Stimulated activated CD4-positive, alpha-beta T cell treated with anti-CD3 and anti-CD28 coated beads, TNF-alpha, amount 100 ng/mL, for 48 hours (primary cell): ENCODE results near the gene CCDC51.
"Not testable (repeated sequence)": the region's sequence is repeated elsewhere in the genome, so short reads cannot be mapped to it uniquely, and the experiment has no call there.

ENCODE experiments used
- DNase-seq, 3 donors: peaks; one replicate each; pipeline ENCODE4 v3.0.0-alpha.2; 2020; ENCODE audit warnings: low read depth in 3 of 3

Gene CCDC51

DNA sequence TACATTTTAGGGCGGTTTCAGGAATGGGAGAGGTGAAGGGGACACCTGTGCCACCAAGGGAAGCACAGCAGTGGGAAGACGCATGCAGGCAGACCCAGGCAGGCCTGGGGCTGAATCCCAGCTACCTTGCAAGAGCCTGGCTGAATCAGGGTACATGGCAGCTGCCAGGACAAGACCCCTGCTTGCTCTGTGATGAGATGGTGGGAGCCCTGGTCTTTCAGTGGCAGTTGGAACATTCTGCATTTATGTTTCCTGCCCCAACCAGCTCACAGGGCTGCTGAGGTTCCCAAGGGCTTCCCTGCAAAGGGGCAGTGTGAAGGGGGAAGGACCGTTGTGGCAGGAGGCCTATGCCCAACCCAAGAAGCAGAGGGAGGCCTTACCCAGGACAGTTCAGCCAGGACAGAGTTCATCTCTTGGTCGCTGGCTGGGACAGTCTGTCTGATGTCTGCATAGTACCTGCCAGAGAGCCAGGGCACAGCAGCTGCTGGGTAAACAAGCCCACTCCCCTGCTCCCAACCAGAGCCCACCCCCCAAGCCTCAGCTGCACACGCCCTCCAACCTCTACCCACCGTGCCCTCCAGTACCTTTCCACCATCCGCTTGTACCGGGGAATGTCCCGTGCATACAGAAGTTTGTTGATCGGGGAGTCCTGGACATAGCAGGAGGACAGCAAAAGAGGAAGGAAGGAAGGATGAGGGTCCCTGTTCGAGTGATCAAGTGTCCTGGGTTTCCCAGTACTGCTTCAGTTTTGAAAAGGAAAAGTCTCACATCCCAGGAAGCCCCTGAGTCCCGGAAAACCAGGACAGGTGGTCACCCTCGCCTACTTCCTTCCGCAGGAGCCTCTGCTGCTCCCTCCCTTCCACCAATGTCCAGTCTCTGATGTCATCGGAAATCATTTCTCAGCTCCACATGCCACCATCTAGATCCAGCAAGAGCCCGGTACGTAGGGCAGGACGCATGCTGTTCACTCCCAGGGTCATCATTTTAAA is 33.2 kb downstream of the CCDC51 start:
- no peak for DNase-seq

DNA sequence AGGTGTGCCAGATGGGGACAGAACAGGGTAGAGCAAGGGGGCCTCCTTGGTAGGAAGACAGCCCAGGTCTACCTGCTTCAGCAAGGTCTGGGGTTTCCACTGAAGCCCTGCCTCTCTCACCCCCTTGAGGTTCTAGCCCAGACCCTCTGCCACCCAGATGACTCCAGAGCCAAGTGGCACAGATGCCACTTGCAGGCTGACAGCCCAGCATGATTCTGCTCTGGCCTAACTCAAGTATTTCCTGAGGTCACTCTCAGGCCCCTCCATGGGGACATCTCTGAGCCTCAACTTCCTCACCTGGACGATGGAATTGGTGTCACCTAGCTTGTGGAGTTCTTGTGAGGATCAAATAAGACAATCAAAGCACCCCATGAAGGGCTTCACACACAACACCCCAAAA is 33.9 kb downstream of the CCDC51 start:
- DNase-seq, result no peak

DNA sequence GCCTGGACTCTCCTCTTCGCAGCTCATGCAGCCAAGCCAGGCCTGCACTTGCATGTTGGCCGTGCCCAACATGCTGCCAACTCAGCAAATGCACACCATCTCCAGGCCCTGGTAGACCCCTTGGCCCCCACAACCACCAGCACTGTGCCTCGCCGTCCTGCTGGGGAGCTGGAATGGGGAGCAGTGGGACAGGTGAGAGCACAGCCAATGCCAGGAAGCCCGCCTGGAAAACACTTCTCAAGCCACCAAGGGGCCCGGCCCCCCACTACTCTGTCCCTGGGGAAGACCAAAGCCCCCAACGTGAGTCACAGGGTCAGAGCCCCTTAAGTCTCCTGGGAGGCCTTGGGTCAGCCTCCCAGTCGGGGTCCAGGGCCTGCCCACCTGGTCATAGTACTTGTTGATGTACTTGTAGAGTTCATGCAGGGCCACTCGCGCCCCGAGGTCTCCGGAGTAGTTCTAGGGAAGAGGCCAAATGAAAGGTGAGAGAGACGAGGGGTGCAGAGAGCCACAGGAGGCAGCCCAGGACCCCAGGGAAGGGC is 34.5 kb downstream of the CCDC51 start:
- DNase-seq, result no peak

DNA sequence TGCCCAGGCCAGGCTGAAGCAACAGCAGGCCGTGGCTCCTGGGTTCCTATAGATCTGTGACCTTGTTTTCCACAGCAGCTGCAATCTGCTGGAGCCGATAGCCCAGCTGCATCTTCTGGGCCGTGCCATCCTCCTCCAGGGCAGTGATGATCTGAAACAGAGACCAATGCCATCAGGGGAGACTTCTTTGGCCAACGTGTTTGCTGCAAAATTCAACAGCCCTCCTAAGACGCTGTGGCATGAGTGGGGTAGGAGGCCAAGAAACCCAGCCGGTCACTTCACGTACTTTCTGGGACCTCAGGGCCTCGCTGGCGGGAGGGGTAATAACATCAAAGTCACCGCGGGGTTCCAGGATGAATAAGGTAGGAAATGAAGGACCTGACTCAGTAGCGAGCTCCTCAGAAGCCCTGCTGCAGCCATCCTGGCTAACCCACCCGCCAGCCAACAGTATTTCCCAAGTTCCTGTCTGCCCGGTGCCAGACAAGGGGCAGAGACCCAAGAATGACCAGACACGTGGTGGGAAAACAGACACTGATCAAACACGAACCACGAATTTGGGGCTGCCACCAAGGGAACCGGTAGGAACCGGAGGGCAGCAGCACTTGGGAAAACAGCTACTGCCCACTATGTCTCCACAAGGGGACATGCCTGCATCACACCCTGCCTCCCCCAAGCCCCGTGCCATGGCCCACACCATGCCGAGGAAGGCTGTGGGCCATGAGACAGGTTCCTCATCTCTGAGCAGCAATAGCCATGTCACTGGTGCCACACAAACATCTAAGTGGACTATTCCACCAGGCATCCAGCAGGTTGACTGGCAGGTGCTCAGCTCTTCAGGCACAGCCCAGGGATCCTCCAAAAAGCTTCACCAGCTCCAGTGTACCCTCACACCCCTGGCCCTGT is 35.2 kb downstream of the CCDC51 start:
- no peak for DNase-seq

DNA sequence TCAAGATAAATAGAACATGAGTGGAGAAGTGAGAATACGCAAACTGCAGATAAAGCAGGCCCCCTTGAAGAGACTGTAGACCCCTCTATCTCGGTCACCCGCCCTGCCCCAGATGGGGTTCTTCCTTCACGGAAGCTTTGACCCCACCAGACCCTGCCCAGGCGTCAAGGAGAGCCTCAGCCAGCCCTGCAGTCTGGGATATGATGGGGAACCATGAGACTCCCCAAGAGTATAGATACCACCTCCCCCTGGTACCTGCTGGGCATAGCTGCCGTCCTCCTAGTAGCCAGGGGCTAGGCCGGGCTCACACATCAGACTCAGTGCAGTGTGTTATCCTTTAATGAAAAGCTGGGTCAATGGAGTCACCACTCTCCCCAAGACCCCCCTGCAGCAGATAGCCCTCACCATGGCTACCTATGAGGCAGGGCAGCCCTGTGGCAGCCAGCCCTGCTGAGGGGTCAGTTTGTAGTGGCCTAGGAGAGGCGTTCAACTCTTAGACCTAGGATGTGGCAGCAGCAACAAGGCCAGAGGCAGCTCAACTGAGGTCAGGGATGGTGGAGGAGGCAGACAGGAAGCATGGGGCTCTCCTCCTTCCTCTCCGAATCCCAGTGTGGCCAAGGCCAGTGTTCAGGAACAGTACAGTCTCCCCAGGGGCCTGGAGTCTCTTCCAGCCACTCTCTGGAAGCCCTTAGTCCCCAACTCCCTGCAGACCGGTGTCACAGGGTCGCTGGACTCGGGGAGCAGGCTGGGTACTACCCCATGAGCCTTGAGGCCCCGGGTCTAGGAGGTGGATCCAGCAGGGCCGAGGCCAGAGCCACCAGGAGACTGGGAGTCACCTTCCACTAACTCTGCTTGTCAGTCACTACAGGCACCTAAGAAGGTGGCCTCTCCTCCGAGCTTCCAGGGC is 36.1 kb downstream of the CCDC51 start:
- no peak for DNase-seq

DNA sequence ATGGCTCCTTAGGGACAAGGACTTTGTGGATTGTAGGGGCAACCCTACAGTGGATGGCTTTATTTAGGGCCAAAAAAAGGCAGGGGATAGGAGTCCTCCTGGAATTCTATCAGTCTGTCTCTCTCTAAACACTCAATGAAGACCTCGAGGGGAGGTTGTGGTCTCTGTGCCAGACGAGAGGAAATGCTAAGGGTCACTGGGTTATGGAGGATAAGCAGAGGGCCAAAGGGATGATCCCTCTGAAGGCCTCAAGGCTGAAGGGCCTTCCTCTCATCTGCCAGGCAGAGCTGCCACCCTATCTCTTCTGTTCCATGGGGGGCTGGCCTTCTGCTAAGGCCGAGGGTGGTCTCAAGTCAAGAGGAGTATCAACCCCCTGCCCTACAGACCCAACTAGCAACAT is 37.0 kb downstream of the CCDC51 start:
- DNase-seq, result no peak

DNA sequence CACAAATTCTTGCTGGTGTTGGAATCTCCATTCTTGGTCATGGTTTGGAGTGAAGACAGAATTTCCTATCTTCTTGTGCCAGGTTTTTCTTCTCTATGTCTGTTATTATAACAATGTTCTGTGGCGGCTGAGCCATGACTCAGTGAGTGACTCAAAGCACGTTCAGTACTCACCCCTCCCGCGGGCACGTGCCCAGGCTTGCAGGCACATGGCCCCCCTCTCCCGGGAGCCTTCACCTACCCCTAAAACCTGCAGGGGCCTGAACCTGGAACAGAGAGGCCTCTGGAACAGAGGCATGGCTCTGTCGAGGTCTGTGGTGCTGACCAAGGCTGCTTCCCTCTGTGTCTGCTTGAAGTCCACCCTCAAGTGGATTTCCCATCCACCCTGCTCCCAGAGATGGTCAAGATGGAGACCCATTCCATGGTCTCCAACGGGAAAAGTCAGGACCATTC is 37.6 kb downstream of the CCDC51 start:
- no peak for DNase-seq

DNA sequence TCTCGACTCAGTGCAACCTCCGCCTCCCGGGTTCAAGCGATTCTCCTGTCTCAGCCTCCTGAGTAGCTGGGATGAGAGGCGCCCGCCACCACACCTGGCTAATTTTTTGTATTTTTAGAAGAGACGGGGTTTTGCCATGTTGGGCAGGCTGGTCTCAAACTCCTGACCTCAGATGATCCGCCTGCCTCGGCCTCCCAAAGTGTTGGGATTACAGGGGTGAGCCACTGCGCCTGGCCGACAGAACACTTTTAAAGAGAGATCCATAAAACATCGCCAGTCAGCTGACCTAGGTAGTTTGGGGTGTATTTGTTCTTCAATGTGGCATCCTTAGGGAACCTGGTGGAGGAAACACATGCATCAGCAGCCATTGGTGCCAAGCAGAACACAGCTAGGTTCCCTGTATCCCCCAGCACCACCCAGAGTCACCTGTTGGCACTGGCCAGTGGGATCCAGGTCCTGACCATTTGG is 38.5 kb downstream of the CCDC51 start:
- not testable (repeated sequence) for DNase-seq

DNA sequence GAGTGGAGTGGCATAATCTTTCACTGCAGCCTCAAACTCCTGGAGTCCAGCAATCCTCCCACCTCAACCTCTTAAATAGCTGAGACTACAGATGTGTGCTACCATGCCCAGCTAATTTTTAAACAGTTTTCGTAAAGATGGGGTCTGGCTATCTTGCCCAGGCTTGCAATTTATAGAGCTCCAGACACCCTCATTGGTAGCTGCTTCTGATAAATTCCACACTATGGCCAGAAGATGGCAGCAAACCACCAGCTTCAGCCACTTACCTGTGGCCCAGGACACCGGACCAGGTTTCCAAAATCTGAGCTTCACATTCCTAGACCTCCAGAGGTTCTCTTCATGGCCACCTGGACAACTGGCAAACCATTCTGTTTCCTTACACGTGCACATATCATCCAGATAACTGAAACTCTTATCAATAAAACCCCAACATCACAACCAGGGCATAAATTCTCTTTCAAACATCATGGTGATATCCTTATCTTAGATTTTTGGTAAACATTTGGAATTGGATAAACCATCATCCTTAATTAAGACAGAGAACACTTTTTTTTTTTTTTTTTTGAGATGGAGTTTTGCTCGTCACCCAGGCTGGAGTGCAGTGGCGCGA is 39.0 kb downstream of the CCDC51 start:
- DNase-seq, result peak; percentile 36 to 39 (median 37)

DNA sequence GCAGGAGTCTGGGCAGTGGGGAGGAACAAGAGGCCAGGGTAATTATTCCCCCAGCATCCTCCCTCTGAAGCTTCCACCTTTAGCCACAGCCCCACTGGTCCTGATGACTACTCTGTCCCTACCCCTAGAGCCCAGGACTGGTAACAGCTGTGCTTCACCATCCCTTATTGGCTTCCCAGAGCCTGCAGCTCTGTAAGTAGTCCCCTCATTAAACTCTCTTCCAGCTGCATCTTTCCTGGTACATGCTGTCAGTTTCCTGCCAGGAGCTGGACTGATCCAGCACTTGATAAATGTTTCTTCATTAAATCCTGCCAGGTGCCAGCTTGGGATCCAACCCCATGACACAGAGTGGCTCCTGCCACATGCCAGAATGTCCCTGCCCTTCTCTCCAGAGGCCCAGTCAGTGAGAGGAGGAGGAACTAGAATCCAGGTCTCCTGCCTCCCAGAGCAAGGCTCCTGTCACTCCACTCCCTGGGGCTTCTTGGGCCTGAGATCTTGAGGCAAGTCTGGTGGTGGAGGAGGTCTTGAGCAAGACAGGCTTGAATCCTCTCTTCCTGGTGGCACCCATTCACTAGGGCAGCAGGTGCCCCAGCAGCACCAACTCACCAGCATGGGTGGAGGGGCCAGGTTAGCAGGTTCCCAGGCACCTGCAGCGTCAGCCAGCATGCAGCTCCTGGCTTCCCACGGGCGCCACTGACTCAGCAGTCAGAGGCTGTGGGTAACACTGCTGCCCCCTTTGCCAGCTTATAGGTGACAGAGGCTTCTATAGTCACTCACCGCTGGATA is 40.3 kb downstream of the CCDC51 start:
- no peak for DNase-seq

DNA sequence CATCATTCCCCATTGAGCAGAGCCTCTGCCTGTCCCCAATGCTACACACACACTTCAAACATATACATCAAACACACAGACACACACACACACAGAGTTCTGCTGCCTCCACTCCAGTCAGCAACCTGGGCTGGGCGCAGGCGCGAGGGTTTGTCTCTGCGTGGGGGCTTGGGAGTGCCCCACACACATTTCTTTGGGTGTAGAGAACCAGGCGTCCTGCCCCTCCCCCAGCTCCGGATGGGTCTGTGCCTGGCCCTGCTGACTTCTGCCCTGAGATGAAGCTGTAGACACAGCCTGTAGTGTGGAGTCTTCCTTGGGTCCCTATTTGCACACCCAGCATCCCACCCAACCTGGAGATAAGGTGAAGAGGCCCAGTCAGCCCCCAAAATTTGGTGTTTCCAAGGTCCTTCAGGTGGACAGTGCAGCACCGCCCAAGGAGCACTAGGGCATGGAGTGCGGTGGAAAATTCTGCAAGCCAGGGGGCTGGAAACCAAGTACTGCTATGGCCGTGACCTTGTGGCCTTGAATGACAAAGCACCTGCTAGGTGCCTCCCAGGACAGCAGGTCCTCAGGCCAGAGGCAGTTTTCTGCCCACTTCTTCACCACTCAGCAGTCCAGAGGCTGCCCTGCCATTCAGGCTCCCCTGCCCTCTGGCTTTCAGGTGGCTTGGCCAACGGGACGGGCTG is 41.1 kb downstream of the CCDC51 start:
- DNase-seq, result no peak

DNA sequence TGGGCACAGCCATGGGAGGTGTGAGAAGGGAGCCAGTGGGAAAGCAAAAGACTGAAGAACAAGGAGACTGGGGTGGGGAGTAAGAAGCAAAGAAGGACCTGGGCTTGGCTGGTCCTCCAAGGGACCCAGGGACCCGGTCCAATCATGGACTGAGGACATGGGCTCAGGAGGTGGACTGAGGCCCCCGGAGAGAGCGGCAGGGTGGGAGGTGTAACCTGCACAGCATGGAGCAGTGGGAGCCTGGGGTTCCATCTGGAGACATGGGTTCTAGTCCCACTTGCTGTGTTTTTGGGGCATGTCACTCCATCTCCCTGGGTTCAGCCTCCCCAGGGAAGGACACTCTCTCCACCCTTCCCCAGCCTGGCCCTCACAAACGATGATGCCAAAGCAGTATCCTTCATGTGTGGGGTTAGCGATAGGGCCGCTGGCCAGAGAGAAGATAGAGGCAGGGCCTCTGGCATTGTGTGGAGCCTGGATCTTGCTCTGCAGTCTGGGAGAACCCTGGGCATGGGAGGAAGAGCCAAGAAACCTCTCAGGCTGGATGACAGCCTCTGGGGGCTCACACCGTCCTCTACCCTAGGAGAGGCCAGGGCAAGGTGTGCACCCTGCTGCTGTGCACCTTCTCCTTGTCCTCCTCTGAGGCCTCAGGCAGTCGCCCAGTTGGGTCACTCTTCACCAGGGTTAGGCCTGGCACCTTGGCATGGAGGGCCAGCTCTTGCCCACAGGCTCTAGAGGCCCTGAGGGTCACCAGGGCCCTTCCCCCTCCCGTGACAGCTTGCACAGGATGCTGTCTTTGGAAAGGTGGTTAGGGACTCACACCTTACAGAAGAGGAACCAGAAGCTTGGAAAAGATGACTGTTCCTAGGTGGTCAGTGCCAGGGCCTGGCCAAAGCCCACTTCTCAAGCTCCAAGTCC is 41.9 kb downstream of the CCDC51 start:
- no peak for DNase-seq

DNA sequence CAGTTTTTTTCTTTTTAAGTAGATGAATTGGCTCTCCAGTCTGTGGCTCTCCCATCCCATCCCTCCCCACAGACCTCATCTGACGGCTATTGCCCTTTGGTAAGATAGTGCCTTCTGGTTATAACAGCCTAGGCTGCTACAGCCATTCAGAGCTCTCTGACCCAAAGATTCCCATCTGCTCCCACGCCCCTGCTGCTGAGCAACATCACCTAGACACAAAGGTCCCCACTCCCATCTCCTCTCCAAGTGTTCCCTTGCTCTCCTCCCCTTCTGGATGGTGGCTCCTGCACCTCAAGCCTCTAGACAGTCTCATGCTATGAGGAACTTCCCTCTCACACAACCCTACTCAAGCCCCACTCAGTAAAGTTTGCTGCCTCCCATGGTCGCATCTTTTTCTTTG is 44.2 kb downstream of the CCDC51 start:
- DNase-seq, result no peak

DNA sequence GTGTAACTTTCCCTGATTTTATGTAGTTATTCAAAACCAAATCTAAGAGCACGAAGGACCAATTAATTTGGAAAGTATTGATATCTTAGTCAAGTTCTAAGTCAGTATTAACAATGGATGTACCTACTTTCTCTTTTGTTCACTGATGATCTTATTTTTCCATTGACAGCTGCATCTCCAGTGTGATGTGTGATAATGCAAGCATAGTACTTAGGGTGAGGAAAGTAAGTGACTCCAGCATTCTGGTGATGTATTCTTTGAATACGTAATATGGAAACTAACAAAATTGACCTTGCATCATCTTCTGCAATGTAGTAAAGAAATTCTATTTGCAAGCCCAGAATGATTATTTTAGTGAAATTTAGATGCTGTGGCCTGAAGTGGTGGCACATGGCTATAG is 45.5 kb downstream of the CCDC51 start:
- DNase-seq, result no peak

DNA sequence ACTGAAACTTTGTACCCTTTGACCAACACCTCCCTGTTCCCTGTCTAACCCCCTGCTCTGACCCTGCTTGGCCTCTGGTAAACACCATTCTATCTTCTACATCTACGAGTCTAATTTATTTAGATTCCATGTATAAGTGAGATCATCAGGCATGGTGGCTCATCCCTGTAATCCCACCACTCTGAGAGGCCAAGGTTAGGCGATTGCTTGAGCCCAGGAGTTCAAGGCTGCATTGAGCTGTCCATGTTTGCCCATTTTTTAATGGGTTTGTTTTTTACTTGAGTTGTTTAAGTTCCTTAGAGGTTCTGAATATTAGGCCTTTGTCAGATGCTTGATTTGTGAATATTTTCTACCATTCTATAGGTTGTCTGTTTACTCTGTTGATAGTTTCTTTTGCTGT is 51.0 kb downstream of the CCDC51 start:
- DNase-seq, result no peak

DNA sequence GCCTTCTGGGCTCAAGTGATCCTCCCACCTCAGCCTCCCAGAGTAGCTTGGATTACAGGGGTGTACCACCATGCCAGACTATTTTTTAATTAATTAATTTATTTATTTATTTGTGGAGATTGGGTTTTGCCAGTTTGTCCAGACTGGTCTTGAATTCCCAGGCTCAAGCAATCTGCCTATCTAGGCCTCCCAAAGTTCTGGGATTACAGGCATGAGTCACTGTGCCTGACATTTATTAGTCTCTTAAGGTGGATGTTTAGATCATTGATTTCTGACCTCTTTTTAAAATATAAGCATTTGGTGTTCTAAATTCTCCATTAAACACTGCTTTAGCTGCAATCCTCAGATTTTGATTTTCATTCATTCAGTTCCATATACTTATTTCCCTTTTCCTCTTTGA is 52.3 kb downstream of the CCDC51 start:
- no peak for DNase-seq
